HG03095 (cell line): Measurements from ENCODE around the gene AMZ1.
A peak's percentile ranks its signal among the peaks of the same experiment; 100 is the strongest.
"Not testable (repeated sequence)": the region's sequence is repeated elsewhere in the genome, so short reads cannot be mapped to it uniquely, and the experiment has no call there.

Experiments used
- ATAC-seq: cut with Tn5 transposase; IDR thresholded peaks from one replicate; pipeline ENCODE4 v1.9.1; 2021; ENCODE audit warnings: moderate library complexity; ENCODE audit not compliant: unreplicated experiment

The AMZ1 gene

DNA sequence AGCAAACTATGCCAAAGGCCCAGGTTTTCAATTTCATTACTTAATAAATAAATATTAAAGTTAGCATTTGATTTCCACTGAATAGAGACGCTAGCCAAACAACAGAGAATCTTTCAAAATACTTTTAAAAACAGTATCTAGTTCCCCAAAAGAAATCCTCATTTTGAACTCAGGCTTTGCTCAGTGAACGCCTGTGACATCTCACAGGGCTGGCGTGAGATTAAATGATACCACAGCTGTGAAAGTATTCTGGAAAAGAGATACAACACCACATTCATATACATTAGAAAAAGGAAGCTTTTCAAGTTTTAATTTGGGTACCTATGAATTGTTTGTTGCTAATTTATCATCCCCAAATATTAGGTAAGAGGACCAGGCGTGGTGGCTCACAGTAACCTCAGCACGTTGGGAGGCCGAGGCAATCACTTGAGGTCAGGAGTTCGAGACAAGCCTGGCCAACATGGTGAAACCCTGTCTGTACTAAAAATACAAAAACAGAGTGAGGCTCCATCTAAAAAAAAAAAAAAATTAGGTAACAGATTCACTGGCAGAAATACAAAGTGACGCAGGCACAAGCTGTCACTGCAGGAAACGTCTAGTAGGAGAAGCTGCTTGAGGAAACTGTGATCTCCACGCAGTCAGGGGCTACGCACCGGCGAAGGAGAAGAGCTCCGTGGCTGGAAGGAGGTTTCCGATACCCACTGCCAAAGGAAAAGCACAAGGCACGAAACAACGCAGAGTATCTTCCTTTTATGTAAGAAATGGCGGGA lies 50.0 kb downstream of the AMZ1 start:
- ATAC-seq: no peak

DNA sequence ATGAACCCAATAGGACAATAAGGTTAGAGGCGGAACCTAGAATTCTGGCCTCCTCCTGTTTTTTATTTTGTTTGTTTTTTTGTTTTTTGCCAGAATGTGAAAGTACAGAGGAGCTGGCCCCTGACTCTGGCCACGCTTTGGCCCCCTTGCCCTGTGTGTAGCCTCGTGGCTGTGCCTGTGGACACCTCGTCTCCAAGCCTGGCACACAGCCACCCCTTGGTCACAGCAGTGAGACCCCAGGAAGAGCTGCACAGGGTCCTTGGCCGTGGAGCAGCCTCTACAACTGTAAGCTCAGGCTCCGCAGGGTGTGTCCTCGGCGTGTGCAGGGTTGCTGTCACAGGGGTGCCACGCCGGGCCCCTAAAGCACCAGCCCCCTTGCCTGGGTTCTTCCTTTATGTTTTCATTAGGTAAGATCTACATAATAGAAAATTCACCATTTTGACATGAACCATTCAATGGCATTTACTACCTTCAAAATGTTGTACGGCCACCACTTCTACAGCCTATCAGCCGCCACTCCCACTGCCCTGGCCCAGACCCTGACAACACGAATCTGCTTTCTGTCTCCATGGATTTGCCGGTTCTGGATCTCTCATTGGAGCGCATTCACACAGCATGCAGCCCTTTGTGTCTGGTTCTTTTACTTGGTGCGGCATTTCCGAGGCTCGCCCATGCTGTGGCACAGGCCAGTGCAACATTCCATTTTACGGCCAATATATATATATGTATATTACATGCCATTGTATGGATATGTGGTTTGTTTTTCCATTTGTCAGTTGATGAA lies 51.0 kb downstream of the AMZ1 start:
- no peak for ATAC-seq

DNA sequence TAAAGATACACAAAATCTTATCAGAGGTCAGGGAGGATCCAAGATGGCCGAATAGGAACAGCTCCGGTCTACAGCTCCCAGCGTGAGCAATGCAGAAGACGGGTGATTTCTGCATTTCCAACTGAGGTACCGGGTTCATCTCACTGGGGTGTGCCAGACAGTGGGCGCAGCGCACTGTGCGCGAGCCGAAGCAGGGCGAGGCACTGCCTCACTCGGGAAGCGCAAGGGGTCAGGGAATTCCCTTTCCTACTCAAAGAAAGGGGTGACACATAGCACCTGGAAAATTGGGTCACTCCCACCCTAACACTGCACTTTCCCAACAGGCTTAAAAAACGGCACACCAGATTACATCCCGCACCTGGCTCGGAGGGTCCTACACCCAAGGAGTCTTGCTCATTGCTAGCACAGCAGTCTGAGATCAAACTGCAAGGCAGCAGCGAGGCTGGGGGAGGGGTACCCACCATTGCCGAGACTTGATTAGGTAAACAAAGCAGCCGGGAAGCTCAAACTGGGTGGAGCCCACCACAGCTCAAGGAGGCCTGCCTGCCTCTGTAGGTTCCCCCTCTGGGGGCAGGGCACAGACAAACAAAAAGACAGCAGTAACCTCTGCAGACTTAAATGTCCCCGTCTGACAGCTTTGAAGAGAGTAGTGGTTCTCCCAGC lies 55.7 kb downstream of the AMZ1 start:
- ATAC-seq: not testable (repeated sequence)

DNA sequence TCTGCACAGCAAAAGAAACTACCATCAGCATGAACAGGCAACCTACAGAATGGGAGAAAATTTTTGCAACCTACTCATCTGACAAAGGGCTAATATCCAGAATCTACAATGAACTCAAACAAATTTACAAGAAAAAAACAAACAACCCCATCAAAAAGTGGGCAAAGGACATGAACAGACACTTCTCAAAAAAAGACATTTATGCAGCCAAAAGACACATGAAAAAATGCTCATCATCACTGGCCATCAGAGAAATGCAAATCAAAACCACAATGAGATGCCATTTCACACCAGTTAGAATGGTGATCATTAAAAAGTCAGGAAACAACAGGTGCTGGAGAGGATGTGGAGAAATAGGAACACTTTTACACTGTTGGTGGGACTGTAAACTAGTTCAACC lies 60.7 kb downstream of the AMZ1 start:
- not testable (repeated sequence) for ATAC-seq

DNA sequence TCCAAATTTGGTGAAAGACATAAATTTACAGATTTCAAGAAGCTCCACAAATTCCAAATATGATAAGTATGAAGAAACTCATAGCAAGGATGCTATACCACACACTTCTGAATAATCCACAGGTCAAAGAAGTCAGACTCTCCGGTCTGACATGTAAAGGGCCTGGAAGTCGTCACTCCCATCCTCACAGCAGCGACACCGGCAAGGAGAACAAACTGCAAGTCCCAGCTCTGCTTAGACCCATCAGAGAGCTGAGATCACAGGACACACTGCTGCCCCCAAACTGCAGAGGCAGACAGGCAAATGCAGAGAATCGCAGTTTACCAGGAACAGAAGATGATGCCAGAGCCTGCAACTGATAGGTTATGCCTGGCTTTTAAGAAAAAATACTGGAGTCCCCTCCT lies 62.0 kb downstream of the AMZ1 start:
- no peak for ATAC-seq

DNA sequence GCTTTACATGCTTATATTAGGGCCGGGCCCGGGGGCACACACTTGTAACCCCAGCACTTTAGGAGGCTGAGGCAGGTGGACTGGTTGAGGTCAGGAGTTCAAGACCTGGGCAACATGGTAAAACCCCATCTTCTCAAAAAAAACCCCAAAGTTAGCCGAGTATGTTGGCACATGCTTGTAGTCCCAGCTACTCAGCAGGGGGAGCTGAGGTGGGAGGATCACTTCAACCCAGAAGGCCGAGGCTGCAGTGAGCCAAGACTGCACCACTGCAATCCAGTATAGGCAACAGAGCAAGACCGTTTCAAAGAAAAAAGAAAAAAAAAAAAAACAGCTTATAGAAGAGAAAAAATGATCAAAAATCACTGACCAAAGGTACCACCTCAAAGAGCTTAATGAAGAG lies 63.1 kb downstream of the AMZ1 start:
- no peak for ATAC-seq

DNA sequence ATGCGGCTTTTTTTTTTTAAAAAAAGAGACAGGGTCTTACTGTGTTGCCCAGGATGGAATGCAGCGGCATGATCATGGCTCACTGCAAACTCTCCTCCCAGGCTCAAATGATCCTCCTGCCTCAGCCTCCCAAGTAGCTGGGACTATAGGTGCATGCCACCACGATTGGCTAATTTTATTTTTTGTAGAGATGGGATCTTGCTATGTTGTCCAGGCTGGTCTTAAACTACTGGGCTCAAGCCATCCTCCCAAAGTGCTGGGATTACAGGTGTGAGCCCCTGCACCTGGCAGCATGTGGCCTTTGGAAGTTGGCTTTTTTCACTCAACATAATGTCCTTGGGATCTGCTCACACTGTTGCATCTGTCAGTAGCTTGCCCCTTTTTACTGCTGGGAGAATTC lies 65.1 kb downstream of the AMZ1 start:
- no peak for ATAC-seq

DNA sequence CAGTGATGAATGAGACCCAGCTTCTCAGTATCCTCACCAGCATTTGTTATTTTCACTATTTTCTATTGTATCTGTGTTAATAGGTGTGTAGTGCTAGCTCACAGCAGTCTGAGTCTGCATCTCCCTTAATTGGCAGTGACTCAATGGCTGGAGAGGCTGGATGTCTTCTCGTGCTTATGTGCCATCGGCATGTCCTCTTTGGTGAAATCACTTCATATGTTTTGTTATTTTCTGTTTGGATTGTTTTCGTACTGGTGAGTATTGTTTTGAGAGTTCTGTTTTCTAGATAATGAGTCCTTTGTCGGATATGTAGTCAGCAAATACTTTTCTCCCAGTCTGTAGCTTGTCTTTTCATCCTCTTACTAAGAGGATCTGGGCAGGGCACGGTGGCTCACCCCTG lies 66.1 kb downstream of the AMZ1 start:
- no peak for ATAC-seq

DNA sequence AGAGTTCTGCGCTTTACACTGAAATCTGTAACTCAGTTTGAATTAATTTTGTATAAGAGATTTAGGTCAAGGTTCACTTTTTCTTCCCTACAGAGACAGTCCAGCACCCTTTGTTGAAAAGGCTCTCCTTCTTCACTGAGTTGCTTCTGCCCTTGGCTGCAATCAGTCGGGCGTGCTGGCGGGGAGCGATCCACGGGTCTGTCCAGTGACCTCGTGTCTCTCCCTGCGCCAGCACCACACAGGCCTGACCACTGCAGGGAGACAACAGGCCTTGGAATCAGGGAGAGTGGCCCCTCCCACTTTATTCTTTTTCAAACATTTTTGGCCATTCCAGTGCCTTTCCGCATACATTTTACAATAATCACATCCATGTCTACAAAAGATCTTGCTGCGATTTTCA lies 66.9 kb downstream of the AMZ1 start:
- ATAC-seq: no peak

DNA sequence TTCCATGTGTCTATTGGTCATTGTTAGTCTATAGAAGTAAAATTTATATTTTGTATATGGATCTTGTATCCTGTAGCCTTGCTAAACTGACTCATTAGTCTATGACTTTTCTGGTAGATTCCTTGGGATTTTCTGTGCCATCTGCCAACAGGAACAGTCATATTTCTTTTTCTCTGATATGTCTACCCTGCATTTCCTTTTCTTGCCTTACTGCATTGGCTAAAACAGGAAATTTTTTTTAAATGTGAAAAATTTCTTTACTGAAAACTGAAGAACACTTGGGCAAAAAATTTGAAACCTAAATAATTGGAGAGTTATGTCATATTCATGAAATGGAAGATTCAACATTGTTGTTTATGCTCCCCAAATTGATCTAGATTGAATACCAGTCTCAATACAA lies 67.5 kb downstream of the AMZ1 start:
- no peak for ATAC-seq

DNA sequence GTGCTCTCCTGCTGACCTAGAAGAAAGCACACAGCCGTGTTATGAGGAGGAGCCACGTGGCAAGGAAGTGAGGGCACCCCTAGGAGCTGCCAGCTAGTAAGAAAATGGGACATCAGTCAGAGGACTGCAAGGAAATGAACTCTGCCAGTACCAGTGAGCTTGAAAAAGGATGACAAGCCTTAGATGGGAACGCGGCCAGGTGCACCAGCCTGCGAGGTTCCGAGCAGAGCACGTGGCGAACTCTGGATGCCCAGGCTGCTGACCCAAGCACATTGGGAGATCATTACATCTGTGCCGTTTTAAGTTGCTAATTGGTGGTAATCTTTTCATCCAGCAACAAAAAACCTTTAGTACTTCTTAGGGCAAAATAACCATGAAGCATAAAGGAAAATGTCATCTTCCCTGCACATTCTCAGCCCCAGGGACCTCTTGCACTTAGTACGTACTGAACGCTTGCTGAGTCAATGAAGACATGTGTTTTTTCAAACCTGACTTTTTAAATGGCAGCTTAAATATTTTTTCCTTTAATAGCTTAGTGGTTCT lies 69.4 kb downstream of the AMZ1 start:
- no peak for ATAC-seq

DNA sequence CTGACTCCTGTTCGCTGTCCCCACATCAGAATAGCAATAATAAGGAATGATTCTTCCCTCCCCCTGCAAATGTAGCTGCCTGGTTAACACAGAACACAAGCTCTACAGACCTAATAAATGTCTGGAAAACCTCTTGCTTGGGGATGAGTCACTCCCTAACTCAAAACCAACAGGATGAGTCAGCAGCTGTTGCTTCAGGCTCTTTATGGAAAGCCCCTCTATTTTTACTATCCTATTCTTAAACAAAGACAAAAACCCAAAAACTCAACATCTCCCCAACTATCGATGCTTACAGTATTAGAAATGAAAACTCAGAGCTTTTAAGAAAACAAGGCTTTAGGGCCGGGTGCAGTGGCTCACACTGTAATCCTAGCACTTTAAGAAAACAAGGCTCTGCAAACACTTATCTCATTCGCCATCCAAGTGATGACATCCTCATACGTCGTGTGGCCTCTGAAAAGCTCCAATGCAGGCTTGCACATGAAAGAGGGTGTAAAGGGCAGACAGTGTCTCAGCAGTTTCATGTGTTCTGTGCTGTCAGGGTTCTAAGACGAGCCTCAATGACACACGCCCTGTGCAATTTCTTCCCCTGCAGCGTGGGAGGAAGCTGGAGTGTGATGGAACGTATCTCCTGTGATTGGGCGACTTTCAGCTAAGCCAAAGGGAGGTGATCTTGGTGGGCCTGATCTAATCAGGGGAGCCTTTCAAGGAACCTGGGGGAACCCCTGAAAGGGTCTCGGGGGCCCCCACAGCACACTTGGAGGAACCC lies 70.1 kb downstream of the AMZ1 start:
- peak; percentile 83 for ATAC-seq

DNA sequence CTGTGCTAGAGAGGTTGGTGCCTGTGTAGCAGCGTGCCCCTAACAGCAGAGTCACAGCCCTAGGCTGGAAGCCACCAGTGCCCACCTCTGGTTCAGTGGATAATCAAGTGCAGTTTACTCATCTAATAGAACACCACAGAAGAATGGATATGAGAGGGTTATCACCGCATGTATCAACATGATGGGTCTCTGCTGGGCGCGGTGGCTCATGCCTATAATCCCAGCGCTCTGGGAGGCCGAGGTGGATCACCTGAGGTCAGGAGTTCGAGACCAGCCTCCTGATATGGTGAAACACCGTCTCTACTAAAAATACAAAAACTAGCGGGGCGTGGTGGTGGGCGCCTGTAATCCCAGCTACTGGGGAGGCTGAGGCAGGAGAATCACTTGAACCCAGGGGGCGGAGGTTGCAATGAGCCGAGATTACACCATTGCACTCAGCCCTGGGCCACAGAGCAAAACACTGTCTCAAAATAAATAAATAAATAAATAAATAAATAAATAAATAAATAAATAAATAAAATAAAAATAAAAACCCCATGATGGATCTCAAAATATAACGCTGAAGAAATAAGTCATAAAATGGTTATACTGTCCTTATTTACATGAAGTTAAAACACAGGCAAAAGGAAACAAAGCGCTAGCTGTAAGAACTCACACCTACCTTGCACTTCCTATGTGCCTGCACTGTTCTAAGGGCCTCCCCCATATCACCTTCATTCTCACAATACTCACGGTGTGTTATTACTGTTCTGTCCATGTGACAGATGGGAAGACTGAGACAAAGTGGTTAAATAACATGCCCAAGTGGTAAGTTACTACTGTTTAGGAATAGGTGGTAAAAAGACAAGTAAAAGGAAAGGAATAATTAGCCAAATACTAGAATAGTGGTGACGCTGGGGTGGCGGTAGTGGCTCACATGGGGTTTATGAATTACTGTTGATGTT lies 70.9 kb downstream of the AMZ1 start:
- ATAC-seq: no peak

DNA sequence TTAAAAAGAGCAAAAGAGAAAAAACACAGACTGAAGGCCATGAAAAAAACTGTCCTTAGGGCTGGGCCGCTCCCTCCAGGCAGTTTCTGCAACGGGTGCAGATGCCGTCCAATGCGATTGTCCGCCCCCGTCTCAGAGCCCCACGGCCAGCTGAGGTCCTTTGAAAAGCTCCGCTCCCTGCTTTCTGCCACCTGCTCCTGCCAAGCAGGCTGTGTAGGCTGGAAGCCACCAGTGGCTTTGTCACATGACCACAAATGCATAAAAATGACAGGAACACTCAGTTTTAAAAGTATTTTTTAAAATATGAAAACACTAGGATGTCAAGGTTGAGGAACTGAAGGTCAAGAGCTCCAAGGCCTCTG lies 71.7 kb downstream of the AMZ1 start:
- no peak for ATAC-seq

DNA sequence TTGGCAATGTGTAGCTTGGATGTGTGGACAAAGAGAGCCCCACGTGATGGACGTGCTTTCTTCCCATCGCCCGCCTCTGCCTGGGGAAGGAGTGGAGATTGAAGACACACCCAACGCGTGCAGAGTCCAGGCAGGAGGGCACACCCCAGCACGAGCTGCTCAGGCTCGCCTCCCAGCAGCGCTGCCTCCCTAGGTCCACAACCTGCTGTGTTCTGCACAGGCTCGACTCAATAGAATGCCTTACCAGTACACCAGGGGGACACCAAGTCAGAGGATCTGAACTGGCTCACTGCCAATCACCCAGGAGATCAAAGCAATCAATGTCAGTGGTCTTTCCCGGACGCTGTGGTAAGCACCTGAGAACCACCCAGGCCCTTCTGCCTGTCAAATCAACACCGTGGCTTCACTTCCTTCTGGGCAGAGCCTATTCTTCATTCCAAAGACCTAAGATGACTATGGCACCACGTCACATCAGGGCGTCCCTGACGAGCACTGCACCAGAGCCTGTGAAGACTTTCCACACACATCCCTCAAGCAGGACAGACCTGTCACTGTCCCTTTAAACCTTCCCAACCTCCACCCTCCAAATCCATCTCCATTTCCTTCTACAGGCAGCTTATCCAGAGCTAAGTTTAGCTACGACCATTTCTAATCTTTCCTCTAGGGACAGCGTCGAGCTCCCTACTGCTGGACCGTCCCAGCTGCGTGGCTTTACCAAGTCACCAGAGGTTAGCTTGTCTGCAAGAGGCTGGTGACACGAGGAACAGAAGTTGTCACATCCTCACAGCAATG lies 72.3 kb downstream of the AMZ1 start:
- no peak for ATAC-seq

DNA sequence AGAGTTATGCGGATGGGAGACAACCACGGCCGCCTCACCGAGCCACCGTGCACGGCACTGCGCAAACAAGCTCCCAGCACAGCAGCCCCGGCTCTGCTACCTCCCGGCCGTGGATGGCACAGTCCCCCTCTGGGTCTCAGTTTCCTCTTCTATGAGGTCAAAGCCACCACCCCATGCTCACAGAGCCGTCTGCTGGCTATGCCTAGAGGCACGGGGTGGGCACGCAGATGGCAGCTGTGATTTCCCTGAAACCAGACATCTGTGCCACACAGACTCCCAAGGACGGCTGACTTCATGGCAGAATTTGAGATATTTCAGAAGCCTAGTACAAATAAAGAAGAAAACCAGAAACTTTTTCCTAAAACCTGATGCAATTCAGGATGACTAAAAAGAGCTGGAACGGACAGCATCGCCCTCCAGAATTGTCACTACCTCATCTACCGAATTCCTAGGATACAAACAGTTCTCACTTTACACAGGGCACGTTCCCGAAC lies 73.2 kb downstream of the AMZ1 start:
- ATAC-seq: no peak

DNA sequence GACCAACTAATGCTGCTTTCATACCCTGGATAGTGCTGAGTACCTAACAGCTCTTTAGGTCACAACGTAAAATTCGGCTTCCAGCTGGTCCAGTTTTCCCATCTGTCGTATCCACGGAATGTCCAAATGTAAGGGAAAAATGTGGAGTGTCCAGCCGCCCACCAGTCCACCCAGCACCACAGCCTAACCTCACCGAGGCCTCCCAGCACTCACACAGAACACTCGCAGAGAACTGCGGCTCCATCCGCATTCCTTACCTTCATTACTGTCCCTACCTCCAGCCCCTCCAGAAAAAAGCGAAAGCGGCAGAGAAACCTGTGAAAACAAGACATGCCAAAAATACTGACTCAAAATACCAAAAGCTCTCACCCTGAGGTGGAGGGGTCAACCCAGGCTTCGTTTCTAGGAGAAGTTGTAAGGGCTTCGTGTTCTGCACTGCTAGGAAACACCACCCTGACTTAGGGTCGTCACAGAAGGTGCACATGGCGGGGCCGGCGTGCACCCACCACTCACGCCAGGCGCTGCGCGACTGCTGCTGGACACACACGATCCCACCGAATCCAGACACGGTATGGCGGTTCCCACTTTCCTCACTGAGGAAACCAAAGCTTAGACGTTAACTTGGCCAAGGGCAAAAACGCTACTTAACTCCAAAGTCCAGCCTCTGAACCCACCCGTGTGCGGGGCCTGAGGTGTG lies 73.9 kb downstream of the AMZ1 start:
- no peak for ATAC-seq

DNA sequence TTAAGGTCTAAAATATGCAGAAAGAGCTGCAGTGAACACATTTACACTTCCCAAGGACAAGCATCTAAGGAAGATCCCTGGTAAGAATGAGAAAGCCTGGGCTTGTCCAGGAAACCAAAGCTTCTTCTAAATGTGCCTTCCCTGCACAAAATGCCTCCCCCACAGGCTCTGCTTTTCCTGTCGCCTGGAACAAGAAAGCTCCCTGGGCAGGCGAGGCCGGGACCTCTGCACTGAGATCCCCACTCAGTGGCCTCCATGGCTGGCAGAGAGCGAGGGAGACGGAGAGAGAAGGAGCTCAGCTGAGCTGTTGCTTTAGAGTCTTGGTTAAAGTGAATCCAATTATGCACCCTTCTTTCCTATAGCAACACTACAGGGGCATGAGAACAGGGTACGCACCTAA lies 75.6 kb downstream of the AMZ1 start:
- no peak for ATAC-seq
